MM.1S (cell line): ENCODE data around the gene SLC4A8.

Experiments
- DNase-seq: peaks from one replicate; pipeline ENCODE4 v3.0.0-alpha.2; 2015
- H2AFZ ChIP-seq: fragments of 300-600 bp; sonication (generic); 2 replicates; pipeline ENCODE4 v1.6.0; 2016; ENCODE audit warnings: antibody characterized with exemption, low read length
- H3F3A ChIP-seq: fragments of 300-600 bp; sonication (generic); 2 replicates; pipeline ENCODE4 v1.6.1; 2016; ENCODE audit warnings: mild to moderate bottlenecking, antibody characterized with exemption, low read length, moderate library complexity, mixed read lengths; ENCODE audit not compliant: insufficient read depth
- H3K27ac ChIP-seq: fragments of 300-600 bp; sonication (generic); 2 replicates; pipeline ENCODE4 v1.5.1; 2016; ENCODE audit warnings: mild to moderate bottlenecking, low read length
- H3K27me3 ChIP-seq: fragments of 300-600 bp; sonication (generic); replicated peaks from 2 replicates; pipeline ENCODE4 v1.6.0; 2016; ENCODE audit warnings: low read length; ENCODE audit not compliant: insufficient read depth
- H3K36me3 ChIP-seq: fragments of 300-600 bp; sonication (generic); replicated peaks from 2 replicates; pipeline ENCODE4 v1.6.1; 2016; ENCODE audit warnings: mild to moderate bottlenecking, low read length, mixed read lengths; ENCODE audit not compliant: insufficient read depth
- H3K4me1 ChIP-seq: fragments of 300-600 bp; sonication (generic); 2 replicates; pipeline ENCODE4 v1.6.1; 2016; ENCODE audit warnings: low read length, mixed read lengths
- H3K4me2 ChIP-seq: fragments of 300-600 bp; sonication (generic); 2 replicates; pipeline ENCODE4 v1.6.0; 2016; ENCODE audit warnings: low read depth, low read length
- H3K4me3 ChIP-seq: fragments of 300-600 bp; sonication (generic); 2 replicates; pipeline ENCODE4 v1.5.1; 2016; ENCODE audit warnings: low read length, mixed read lengths
- H3K79me2 ChIP-seq: fragments of 300-600 bp; sonication (generic); 2 replicates; pipeline ENCODE4 v1.6.1; 2016; ENCODE audit warnings: mixed run types, low read length, mixed read lengths
- H3K9ac ChIP-seq: fragments of 300-600 bp; sonication (generic); 2 replicates; pipeline ENCODE4 v1.6.1; 2016; ENCODE audit warnings: low read length, mixed read lengths
- H3K9me2 ChIP-seq: fragments of 300-600 bp; sonication (generic); replicated peaks from 2 replicates; pipeline ENCODE4 v1.6.1; 2016; ENCODE audit warnings: mild to moderate bottlenecking, low read length, mixed read lengths; ENCODE audit not compliant: insufficient read depth
- H3K9me3 ChIP-seq: fragments of 300-600 bp; sonication (generic); replicated peaks from 2 replicates; pipeline ENCODE4 v1.6.1; 2016; ENCODE audit warnings: mild to moderate bottlenecking, low read length, mixed read lengths; ENCODE audit not compliant: insufficient read depth
- H4K20me1 ChIP-seq: fragments of 300-600 bp; sonication (generic); 2 replicates; pipeline ENCODE4 v1.6.1; 2016; ENCODE audit warnings: mild to moderate bottlenecking, low read length, moderate library complexity, mixed read lengths; ENCODE audit not compliant: insufficient read depth
- CTCF ChIP-seq: fragments of 300-600 bp; sonication (generic); IDR thresholded peaks from 2 replicates; pipeline ENCODE4 v1.5.1; 2016; ENCODE audit warnings: antibody characterized with exemption, low read length, mixed read lengths
- EZH2 ChIP-seq: fragments of 300-600 bp; sonication (generic); optimal IDR thresholded peaks from 2 replicates; pipeline ENCODE3; 2017; ENCODE audit warnings: low read depth, mild to moderate bottlenecking, antibody characterized with exemption, low read length, mixed read lengths
- EZH2phosphoT487 ChIP-seq: fragments of 300-600 bp; sonication (generic); IDR thresholded peaks from 2 replicates; pipeline ENCODE4 v1.6.1; 2018; ENCODE audit warnings: antibody characterized with exemption, low read length

SLC4A8 gene

GRCh38 chr12:51413791-51414190, 10.8 kb upstream of the SLC4A8 start:
- DNase-seq = no peak
- no peaks in the 10 kb centered on the region for H3K79me2 ChIP-seq
- no peak overlapping the region for H3K4me2 ChIP-seq
- no peaks in the 10 kb centered on the region for H3K36me3 ChIP-seq
- no peak overlapping the region for H2AFZ ChIP-seq
- no peaks in the 10 kb centered on the region for H4K20me1 ChIP-seq
- H3F3A ChIP-seq = no peaks in the 10 kb centered on the region
- no peak overlapping the region for H3K9ac ChIP-seq
- H3K9me2 ChIP-seq = no peaks in the 10 kb centered on the region
- H3K4me3 ChIP-seq = no peak overlapping the region
- no peak for TF ChIP-seq EZH2
- no peak for TF ChIP-seq EZH2phosphoT487
- TF ChIP-seq CTCF = no peak
- H3K4me1 ChIP-seq = no peaks in the 10 kb centered on the region
- no peaks in the 10 kb centered on the region for H3K9me3 ChIP-seq
- H3K27me3 ChIP-seq = no peaks in the 10 kb centered on the region
- no peak overlapping the region for H3K27ac ChIP-seq

GRCh38 chr12:51415931-51416330, 8.7 kb upstream of the SLC4A8 start:
- Histone ChIP-seq H3K4me1 (no peaks in the 10 kb centered on the region), H3F3A (no peaks in the 10 kb centered on the region), H4K20me1 (no peaks in the 10 kb centered on the region), H3K79me2 (no peaks in the 10 kb centered on the region), H3K4me2 (no peak overlapping the region), H3K27me3 (0 out of 2 replicates have a peak, but pooled peaks cover 3% of the 10 kb centered on the region), H3K9me3 (no peaks in the 10 kb centered on the region), H3K9me2 (no peaks in the 10 kb centered on the region), H3K4me3 (no peak overlapping the region), H3K9ac (no peak overlapping the region), H3K36me3 (no peaks in the 10 kb centered on the region), H3K27ac (no peak overlapping the region), H2AFZ (no peak overlapping the region)
- no peak for TF ChIP-seq CTCF
- no peak for TF ChIP-seq EZH2
- TF ChIP-seq EZH2phosphoT487 = no peak
- no peak for DNase-seq

- Histone ChIP-seq H3K27me3 (0 out of 2 replicates have a peak, but pooled peaks cover 3% of the 10 kb centered on the region), H3K27ac (no peak overlapping the region), H3K9ac (no peak overlapping the region), H3K36me3 (no peaks in the 10 kb centered on the region), H3F3A (no peaks in the 10 kb centered on the region), H2AFZ (no peak overlapping the region), H3K4me2 (no peak overlapping the region), H3K4me1 (no peaks in the 10 kb centered on the region), H3K9me2 (no peaks in the 10 kb centered on the region), H3K4me3 (no peak overlapping the region), H3K9me3 (no peaks in the 10 kb centered on the region), H3K79me2 (no peaks in the 10 kb centered on the region), H4K20me1 (no peaks in the 10 kb centered on the region)
- TF ChIP-seq EZH2phosphoT487 (no peak), EZH2 (no peak), CTCF (no peak)
- no peak for DNase-seq
Observed at GRCh38 chr12:51417826-51418225, 6.8 kb upstream of the SLC4A8 start.
